HG02970 (cell line): ENCODE results near the gene ABCG5.

Source experiments
- ATAC-seq: cut with Tn5 transposase; IDR thresholded peaks from one replicate; pipeline ENCODE4 v1.9.1; 2021; ENCODE audit warnings: mild to moderate bottlenecking, moderate library complexity, moderate number of reproducible peaks; ENCODE audit not compliant: unreplicated experiment, low FRiP score

ABCG5 gene

DNA sequence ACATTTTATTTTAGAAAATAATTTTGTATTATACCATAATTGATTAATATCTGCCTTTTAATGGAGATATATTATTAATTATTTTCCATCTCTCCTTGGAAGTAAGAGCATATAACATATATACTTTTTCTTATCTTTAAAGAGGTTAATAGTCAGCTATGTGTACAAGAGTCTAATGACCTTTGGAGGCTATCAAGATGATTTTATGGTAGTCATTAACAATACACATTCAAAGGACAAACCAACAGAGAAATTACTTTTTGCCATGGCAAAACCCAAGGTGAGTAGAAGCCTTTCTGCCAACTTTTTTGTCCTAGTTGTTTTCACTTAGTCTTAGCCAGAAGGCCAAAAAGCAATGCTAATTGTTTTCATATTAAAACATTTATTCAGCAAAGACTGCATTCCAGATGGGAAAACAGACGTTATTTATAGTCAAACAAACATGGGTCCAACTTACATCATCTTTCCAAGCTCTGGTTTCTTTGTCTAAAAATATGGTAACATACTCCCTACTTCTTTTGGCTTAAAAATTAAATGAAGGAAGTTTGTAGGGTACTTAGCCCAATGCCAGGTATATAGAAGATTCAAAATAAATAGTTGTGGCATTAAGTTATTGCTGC lies 74.4 kb downstream of the ABCG5 start:
- no peak for ATAC-seq

DNA sequence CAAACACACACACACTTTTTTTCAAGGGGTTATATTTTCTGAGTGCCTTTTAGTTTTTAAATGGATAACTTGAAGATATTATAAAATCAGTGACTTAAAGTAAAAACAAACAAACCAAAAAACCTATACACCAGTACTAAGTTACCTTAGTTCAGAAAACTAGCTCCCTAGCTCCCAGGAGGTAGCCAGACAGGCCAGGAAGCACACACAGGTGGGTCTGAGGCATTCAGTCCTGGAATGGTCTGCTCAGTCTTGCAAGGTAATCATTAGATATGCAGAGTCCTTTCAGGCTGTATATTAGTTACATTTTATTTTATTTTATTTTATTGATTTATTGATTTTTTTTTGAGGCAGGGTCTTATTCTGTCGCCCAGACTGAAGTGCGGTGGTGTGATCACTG lies 75.5 kb downstream of the ABCG5 start:
- ATAC-seq, result no peak
